ENCODE data around the gene ZNF24. TPM values are rescaled to one million over a fixed set of nuclear protein-coding genes. Genes with fewer than 3 reads are reported as not detected.

ZNF24 gene
- total RNA-seq, 2 experiments from 2014 or later = 46.9 to 58.9 TPM

- ChIA-PET CTCF (interaction anchor here (0.5 to 1.6 kb wide), 5 partner anchors 10 to 42 kb away, joined by 3 to 5 read pairs (median 3); no protein-coding TSS in a partner anchor), POLR2A (no interaction called here)
- no peak overlapping the region for H3K4me3 Mint-ChIP-seq
- DNase-seq = no peak
- H3K27ac Mint-ChIP-seq = no peak overlapping the region
- peaks cover 44% of the 10 kb centered on the region for H3K9me3 Mint-ChIP-seq
- peaks cover 65% of the 10 kb centered on the region for H3K36me3 Mint-ChIP-seq (ENCODE audit: low read depth)
- peaks cover 5% of the 10 kb centered on the region for H3K4me1 Mint-ChIP-seq
- H3K27me3 Mint-ChIP-seq = no peaks in the 10 kb centered on the region
These were observed 61.9 kb downstream of the ZNF24 start for GRCh38 chr18:35282353-35282752.

Other genes starting within 250 kb of the ZNF24 start
- 10 to 100 TPM; 18.0 to 18.5 TPM for gene ZNF397, start 103.4 kb downstream of the ZNF24 start, total RNA-seq
- 10 to 100 TPM; 18.5 to 18.8 TPM for gene ZSCAN30, start 54.2 kb downstream of the ZNF24 start, total RNA-seq
- under 1 TPM; 0.50 to 0.77 TPM for gene ZNF396, start 32.9 kb upstream of the ZNF24 start, total RNA-seq
- 10 to 100 TPM; 18.9 to 22.0 TPM for gene INO80C, start 153.5 kb upstream of the ZNF24 start, total RNA-seq
- gene GALNT1, start 237.3 kb upstream of the ZNF24 start, total RNA-seq = 10 to 100 TPM; 26.3 to 31.9 TPM